HEK293 (cell line): ENCODE data around the gene FLNA.

Source experiments
- BCL11A ChIP-seq: fragments of 450-650 bp; formaldehyde crosslinking; IDR thresholded peaks from 2 replicates; pipeline ENCODE4 v1.5.1; 2016; ENCODE audit warnings: low read depth, missing biosample characterization, missing genetic modification characterization
- HOXA7 ChIP-seq: sonication (generic); formaldehyde crosslinking; IDR thresholded peaks from 2 replicates; pipeline ENCODE4 v1.8.1; 2022; ENCODE audit warnings: missing genetic modification reagents, borderline replicate concordance
- KLF10 ChIP-seq: fragments of 450-650 bp; IDR thresholded peaks from 2 replicates; pipeline ENCODE4 v1.5.1; 2018; ENCODE audit warnings: missing biosample characterization, mild to moderate bottlenecking, missing genetic modification characterization
- SCRT2 ChIP-seq: fragments of 450-650 bp; formaldehyde crosslinking; IDR thresholded peaks from 2 replicates; pipeline ENCODE4 v1.5.1; 2016; ENCODE audit warnings: missing biosample characterization, missing genetic modification characterization
- SP7 ChIP-seq: fragments of 450-650 bp; formaldehyde crosslinking; IDR thresholded peaks from 2 replicates; pipeline ENCODE4 v1.5.1; 2016; ENCODE audit warnings: missing biosample characterization, missing genetic modification characterization
- ZBTB17 ChIP-seq: fragments of 450-650 bp; formaldehyde crosslinking; IDR thresholded peaks from 2 replicates; pipeline ENCODE4 v1.5.1; 2016; ENCODE audit warnings: missing biosample characterization, missing genetic modification characterization
- ZBTB20 ChIP-seq: fragments of 450-650 bp; formaldehyde crosslinking; IDR thresholded peaks from 2 replicates; pipeline ENCODE4 v1.5.1; 2016; ENCODE audit warnings: missing biosample characterization, missing genetic modification characterization
- ZBTB48 ChIP-seq: fragments of 450-650 bp; formaldehyde crosslinking; IDR thresholded peaks from 2 replicates; pipeline ENCODE4 v1.5.1; 2016; ENCODE audit warnings: missing biosample characterization, missing genetic modification characterization
- ZNF10 ChIP-seq: fragments of 450-650 bp; formaldehyde crosslinking; IDR thresholded peaks from 2 replicates; pipeline ENCODE4 v1.5.1; 2017; ENCODE audit warnings: missing biosample characterization, missing genetic modification characterization
- ZNF133 ChIP-seq: fragments of 450-650 bp; formaldehyde crosslinking; IDR thresholded peaks from 2 replicates; pipeline ENCODE4 v1.5.1; 2016; ENCODE audit warnings: missing biosample characterization, missing genetic modification characterization
- ZNF157 ChIP-seq: fragments of 450-650 bp; formaldehyde crosslinking; IDR thresholded peaks from 2 replicates; pipeline ENCODE4 v1.5.1; 2016; ENCODE audit warnings: missing biosample characterization, missing genetic modification characterization
- ZNF202 ChIP-seq: fragments of 450-650 bp; formaldehyde crosslinking; IDR thresholded peaks from 2 replicates; pipeline ENCODE4 v1.5.1; 2016; ENCODE audit warnings: missing biosample characterization, missing genetic modification characterization, borderline replicate concordance
- ZNF24 ChIP-seq: fragments of 450-650 bp; formaldehyde crosslinking; IDR thresholded peaks from 2 replicates; pipeline ENCODE4 v1.5.1; 2016; ENCODE audit warnings: missing biosample characterization, missing genetic modification characterization
- ZNF266 ChIP-seq: fragments of 450-650 bp; formaldehyde crosslinking; IDR thresholded peaks from 2 replicates; pipeline ENCODE4 v1.5.1; 2016; ENCODE audit warnings: missing biosample characterization, missing genetic modification characterization, low read depth
- ZNF335 ChIP-seq: fragments of 450-650 bp; formaldehyde crosslinking; conservative IDR thresholded peaks from 2 replicates; pipeline ENCODE4 v1.5.1; 2016; ENCODE audit warnings: missing biosample characterization, missing genetic modification characterization
- ZNF473 ChIP-seq: fragments of 450-650 bp; formaldehyde crosslinking; IDR thresholded peaks from 2 replicates; pipeline ENCODE4 v1.5.1; 2017; ENCODE audit warnings: missing biosample characterization, missing genetic modification characterization
- ZNF514 ChIP-seq: fragments of 450-650 bp; formaldehyde crosslinking; IDR thresholded peaks from 2 replicates; pipeline ENCODE4 v1.5.1; 2016; ENCODE audit warnings: missing biosample characterization, missing genetic modification characterization
- ZNF548 ChIP-seq: fragments of 450-650 bp; formaldehyde crosslinking; IDR thresholded peaks from 2 replicates; pipeline ENCODE4 v1.5.1; 2016; ENCODE audit warnings: missing biosample characterization, missing genetic modification characterization
- ZNF561 ChIP-seq: fragments of 450-650 bp; IDR thresholded peaks from 2 replicates; pipeline ENCODE4 v1.5.1; 2018; ENCODE audit warnings: missing biosample characterization, missing genetic modification characterization, borderline replicate concordance
- ZNF624 ChIP-seq: fragments of 450-650 bp; formaldehyde crosslinking; IDR thresholded peaks from 2 replicates; pipeline ENCODE4 v1.5.1; 2017; ENCODE audit warnings: missing biosample characterization, missing genetic modification characterization
- ZNF658 ChIP-seq: fragments of 450-650 bp; formaldehyde crosslinking; IDR thresholded peaks from 2 replicates; pipeline ENCODE4; 2016; ENCODE audit warnings: missing biosample characterization, missing genetic modification characterization
- ZNF664 ChIP-seq: fragments of 450-650 bp; formaldehyde crosslinking; IDR thresholded peaks from 2 replicates; pipeline ENCODE4 v1.5.1; 2016; ENCODE audit warnings: missing biosample characterization, missing genetic modification characterization
- ZNF843 ChIP-seq: fragments of 450-650 bp; formaldehyde crosslinking; IDR thresholded peaks from 2 replicates; pipeline ENCODE4 v1.5.1; 2016; ENCODE audit warnings: missing biosample characterization, missing genetic modification characterization
- ZSCAN30 ChIP-seq: fragments of 450-650 bp; IDR thresholded peaks from 2 replicates; pipeline ENCODE4 v1.5.1; 2018; ENCODE audit warnings: missing biosample characterization, mild to moderate bottlenecking, missing genetic modification characterization, moderate library complexity
- TF ChIP-seq, protein P1 (sequence below): fragments of 450-650 bp; formaldehyde crosslinking; IDR thresholded peaks from 2 replicates; pipeline ENCODE4 v1.5.1; 2017; ENCODE audit warnings: missing biosample characterization, missing genetic modification characterization
- TF ChIP-seq, protein P2 (sequence below): fragments of 450-650 bp; IDR thresholded peaks from 2 replicates; pipeline ENCODE4 v1.5.1; 2018; ENCODE audit warnings: missing biosample characterization, missing genetic modification characterization
- TF ChIP-seq, protein P3 (sequence below): fragments of 450-650 bp; formaldehyde crosslinking; IDR thresholded peaks from 2 replicates; pipeline ENCODE4 v1.5.1; 2016; ENCODE audit warnings: missing biosample characterization, missing genetic modification characterization
- TF ChIP-seq, protein P4 (sequence below): fragments of 450-650 bp; IDR thresholded peaks from 2 replicates; pipeline ENCODE4 v1.5.1; 2018; ENCODE audit warnings: missing biosample characterization, mild to moderate bottlenecking, missing genetic modification characterization
- TF ChIP-seq, protein P5 (sequence below): fragments of 450-650 bp; formaldehyde crosslinking; IDR thresholded peaks from 2 replicates; pipeline ENCODE4 v1.5.1; 2016; ENCODE audit warnings: missing biosample characterization, missing genetic modification characterization
- TF ChIP-seq, protein P6 (sequence below): fragments of 450-650 bp; formaldehyde crosslinking; IDR thresholded peaks from 2 replicates; pipeline ENCODE4 v1.5.1; 2016; ENCODE audit warnings: missing biosample characterization, missing genetic modification characterization

FLNA gene

DNA sequence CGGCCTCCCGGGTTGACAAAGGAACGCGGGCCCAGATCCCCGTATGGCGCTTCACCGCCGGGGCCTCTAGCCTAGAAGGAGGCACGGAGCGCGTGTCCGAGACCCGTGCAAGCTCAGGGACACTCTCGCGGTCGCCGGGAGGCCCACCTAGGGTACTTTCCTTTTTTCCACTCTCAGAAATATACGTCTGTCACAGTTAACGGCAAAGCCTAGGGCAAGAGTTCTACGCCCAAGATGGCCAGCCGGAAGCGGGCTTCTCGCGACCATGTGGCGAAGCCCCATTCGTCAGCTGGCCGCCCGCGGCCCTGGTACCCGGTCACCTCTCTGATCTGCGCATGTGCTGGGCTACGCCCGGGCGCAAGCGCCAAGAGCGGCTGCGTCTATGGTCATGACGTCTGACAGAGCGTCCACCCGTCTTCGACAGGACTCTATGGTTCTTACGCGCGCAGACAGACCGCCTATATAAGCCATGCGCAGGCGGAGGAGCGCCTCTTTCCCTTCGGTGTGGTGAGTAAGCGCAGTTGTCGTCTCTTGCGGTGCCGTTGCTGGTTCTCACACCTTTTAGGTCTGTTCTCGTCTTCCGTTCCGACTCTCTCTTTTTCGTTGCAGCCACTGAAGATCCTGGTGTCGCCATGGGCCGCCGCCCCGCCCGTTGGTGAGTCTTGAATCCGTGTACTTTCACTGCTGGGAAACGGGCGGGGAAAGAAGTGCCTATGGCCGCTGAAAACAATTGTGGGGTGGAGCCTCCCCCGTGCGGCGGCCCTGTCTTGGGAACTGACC is 23.6 kb upstream of the FLNA start, which contains the start of gene RPL10 (continued):
- TF ChIP-seq ZNF473 (tag by site-specific recombination) = no peak
- TF ChIP-seq BCL11A = no peak
- TF ChIP-seq, protein P1, sequence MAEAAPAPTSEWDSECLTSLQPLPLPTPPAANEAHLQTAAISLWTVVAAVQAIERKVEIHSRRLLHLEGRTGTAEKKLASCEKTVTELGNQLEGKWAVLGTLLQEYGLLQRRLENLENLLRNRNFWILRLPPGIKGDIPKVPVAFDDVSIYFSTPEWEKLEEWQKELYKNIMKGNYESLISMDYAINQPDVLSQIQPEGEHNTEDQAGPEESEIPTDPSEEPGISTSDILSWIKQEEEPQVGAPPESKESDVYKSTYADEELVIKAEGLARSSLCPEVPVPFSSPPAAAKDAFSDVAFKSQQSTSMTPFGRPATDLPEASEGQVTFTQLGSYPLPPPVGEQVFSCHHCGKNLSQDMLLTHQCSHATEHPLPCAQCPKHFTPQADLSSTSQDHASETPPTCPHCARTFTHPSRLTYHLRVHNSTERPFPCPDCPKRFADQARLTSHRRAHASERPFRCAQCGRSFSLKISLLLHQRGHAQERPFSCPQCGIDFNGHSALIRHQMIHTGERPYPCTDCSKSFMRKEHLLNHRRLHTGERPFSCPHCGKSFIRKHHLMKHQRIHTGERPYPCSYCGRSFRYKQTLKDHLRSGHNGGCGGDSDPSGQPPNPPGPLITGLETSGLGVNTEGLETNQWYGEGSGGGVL = no peak
- no peak for TF ChIP-seq ZNF514 (tag by site-specific recombination)
- no peak for TF ChIP-seq HOXA7 (CRISPR knock-in tag)
- TF ChIP-seq, protein P2, sequence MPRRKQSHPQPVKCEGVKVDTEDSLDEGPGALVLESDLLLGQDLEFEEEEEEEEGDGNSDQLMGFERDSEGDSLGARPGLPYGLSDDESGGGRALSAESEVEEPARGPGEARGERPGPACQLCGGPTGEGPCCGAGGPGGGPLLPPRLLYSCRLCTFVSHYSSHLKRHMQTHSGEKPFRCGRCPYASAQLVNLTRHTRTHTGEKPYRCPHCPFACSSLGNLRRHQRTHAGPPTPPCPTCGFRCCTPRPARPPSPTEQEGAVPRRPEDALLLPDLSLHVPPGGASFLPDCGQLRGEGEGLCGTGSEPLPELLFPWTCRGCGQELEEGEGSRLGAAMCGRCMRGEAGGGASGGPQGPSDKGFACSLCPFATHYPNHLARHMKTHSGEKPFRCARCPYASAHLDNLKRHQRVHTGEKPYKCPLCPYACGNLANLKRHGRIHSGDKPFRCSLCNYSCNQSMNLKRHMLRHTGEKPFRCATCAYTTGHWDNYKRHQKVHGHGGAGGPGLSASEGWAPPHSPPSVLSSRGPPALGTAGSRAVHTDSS (tag by site-specific recombination) = peak; percentile 9; the same call in 1 of the 2 replicates
- TF ChIP-seq, protein P3, sequence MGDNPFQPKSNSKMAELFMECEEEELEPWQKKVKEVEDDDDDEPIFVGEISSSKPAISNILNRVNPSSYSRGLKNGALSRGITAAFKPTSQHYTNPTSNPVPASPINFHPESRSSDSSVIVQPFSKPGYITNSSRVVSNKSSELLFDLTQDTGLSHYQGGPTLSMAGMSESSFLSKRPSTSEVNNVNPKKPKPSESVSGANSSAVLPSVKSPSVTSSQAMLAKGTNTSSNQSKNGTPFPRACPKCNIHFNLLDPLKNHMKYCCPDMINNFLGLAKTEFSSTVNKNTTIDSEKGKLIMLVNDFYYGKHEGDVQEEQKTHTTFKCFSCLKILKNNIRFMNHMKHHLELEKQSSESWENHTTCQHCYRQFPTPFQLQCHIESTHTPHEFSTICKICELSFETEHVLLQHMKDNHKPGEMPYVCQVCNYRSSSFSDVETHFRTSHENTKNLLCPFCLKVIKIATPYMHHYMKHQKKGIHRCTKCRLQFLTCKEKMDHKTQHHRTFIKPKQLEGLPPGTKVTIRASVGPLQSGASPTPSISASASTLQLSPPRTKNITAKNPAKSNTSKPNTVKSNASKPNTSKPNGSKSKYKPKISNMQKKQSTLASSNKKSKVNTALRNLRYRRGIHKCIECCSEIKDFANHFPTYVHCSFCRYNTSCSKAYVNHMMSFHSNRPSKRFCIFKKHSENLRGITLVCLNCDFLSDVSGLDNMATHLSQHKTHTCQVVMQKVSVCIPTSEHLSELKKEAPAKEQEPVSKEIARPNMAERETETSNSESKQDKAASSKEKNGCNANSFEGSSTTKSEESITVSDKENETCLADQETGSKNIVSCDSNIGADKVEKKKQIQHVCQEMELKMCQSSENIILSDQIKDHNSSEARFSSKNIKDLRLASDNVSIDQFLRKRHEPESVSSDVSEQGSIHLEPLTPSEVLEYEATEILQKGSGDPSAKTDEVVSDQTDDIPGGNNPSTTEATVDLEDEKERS (tag by site-specific recombination) = no peak
- peak; percentile 5; the same call in 1 of the 2 replicates for TF ChIP-seq ZNF10
- TF ChIP-seq KLF10 (tag by site-specific recombination) = no peak; the same call in 1 of the 2 replicates
- no peak for TF ChIP-seq ZNF548
- TF ChIP-seq ZNF843 = 0 out of 2 replicates have a peak, but pooled peaks have one; percentile 11
- TF ChIP-seq ZNF658 (tag by site-specific recombination) = no peak
- peak; percentile 64 for TF ChIP-seq ZBTB17 (tag by site-specific recombination)
- TF ChIP-seq, protein P4, sequence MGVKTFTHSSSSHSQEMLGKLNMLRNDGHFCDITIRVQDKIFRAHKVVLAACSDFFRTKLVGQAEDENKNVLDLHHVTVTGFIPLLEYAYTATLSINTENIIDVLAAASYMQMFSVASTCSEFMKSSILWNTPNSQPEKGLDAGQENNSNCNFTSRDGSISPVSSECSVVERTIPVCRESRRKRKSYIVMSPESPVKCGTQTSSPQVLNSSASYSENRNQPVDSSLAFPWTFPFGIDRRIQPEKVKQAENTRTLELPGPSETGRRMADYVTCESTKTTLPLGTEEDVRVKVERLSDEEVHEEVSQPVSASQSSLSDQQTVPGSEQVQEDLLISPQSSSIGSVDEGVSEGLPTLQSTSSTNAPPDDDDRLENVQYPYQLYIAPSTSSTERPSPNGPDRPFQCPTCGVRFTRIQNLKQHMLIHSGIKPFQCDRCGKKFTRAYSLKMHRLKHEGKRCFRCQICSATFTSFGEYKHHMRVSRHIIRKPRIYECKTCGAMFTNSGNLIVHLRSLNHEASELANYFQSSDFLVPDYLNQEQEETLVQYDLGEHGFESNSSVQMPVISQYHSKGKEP = no peak
- peak; percentile 84 for TF ChIP-seq ZNF335 (tag by site-specific recombination)
- TF ChIP-seq ZNF133 (tag by site-specific recombination) = no peak
- no peak for TF ChIP-seq ZNF664 (tag by site-specific recombination)
- no peak for TF ChIP-seq SCRT2 (tag by site-specific recombination)
- no peak for TF ChIP-seq ZNF24 (tag by site-specific recombination)
- no peak for TF ChIP-seq ZSCAN30 (tag by site-specific recombination)
- no peak for TF ChIP-seq ZBTB48 (tag by site-specific recombination)
- TF ChIP-seq ZNF561 (tag by site-specific recombination) = no peak; the same call in 1 of the 2 replicates
- TF ChIP-seq, protein P5, sequence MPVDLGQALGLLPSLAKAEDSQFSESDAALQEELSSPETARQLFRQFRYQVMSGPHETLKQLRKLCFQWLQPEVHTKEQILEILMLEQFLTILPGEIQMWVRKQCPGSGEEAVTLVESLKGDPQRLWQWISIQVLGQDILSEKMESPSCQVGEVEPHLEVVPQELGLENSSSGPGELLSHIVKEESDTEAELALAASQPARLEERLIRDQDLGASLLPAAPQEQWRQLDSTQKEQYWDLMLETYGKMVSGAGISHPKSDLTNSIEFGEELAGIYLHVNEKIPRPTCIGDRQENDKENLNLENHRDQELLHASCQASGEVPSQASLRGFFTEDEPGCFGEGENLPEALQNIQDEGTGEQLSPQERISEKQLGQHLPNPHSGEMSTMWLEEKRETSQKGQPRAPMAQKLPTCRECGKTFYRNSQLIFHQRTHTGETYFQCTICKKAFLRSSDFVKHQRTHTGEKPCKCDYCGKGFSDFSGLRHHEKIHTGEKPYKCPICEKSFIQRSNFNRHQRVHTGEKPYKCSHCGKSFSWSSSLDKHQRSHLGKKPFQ = no peak
- TF ChIP-seq, protein P6, sequence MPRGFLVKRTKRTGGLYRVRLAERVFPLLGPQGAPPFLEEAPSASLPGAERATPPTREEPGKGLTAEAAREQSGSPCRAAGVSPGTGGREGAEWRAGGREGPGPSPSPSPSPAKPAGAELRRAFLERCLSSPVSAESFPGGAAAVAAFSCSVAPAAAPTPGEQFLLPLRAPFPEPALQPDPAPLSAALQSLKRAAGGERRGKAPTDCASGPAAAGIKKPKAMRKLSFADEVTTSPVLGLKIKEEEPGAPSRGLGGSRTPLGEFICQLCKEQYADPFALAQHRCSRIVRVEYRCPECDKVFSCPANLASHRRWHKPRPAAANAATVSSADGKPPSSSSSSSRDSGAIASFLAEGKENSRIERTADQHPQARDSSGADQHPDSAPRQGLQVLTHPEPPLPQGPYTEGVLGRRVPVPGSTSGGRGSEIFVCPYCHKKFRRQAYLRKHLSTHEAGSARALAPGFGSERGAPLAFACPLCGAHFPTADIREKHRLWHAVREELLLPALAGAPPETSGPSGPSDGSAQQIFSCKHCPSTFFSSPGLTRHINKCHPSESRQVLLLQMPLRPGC (tag by site-specific recombination) = peak; percentile 63; the same call in 1 of the 2 replicates
- TF ChIP-seq ZNF266 (tag by site-specific recombination) = no peak
- TF ChIP-seq SP7 (tag by site-specific recombination) = peak; percentile 54; the same call in 1 of the 2 replicates
- no peak for TF ChIP-seq ZNF157 (tag by site-specific recombination)
- TF ChIP-seq ZNF624 (tag by site-specific recombination) = no peak
- TF ChIP-seq ZNF202 = no peak
- TF ChIP-seq ZBTB20 = peak; percentile 90; the same call in 1 of the 2 replicates
